HG02798 (cell line): ENCODE data around the gene KIF18A.
A peak's percentile ranks its signal among the peaks of the same experiment; 100 is the strongest.

Source experiments
- ATAC-seq: cut with Tn5 transposase; IDR thresholded peaks from one replicate; pipeline ENCODE4 v1.9.1; 2021; ENCODE audit warnings: mild to moderate bottlenecking; ENCODE audit not compliant: unreplicated experiment, poor library complexity

The KIF18A gene

DNA sequence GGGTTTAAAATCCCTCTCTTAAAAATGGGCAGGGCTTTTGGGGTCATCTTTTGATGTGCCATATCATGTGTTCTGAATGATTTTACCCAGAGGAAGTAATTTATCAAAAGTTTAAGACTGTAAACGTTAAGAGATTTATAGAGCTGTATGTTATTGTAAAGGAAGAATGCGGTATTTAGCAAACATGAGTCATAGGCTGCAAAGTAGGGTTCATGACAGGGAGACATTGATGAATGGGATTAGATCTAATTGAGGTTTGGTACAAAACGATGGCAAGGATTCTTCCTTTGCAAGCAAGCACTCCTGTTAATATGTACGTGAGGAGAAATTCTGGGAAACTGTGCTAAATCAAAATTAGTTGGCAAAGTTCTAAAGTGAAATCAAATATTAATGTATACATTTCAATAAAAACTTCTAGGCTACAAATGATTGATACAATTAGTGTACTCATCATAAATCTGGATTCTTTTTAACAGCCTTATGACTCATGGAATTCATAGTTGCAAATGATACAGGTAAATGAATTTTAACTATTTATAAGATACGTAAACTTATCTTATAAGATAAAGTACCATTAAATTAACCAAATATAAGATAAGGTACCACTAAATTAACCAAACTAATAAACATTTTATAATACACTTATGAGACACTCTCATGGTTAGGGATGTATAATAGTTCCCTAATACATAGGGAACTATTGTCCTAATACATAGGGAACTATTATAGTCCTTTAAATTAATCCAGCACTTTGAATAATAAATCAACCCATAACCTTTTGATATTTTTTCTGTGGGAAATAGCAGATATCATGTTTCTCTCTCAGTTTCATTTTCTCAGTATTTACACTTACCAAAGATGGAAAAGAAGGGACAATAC lies 58.4 kb downstream of the KIF18A start:
- ATAC-seq: no peak

DNA sequence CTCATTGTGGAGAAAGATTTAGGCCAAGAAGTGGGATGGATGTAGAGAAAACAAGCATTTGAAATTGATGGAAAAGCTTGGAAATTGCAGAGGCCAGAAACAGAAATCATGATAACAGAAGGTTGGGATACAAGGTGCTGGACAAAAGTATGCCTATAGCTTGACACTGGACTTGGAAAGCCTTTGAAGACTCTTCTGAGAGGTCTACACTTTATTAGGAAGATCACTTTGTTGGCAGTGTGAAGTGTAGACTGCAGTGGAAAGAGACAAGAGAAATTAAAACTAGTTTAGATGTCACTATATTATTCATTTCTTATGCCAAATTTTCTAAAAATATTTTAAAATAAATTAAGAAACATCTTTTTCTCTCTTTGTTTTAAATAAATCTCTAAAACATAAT lies 59.1 kb downstream of the KIF18A start:
- no peak for ATAC-seq

GRCh38 chr11:28043930-28044709 lies 63.8 kb downstream of the KIF18A start:
- no peak for ATAC-seq

DNA sequence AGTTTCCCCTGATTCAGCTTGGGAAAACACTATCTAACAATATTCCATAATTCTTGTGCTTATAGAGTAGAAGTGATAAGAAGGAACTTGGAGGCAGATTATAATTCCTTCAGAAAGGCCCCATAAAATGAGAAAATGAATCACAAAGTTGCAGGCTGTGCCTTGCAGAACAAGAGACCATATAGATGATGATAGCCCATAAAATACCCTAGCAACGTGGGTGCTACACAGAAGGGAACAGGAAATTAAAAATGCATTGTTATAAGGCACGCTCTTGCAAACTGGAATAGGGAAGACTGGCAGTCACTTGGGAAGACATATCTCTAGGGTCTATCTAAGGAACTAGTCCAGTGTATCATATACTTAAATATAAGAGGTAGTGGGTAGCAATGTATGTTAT lies 67.6 kb downstream of the KIF18A start:
- ATAC-seq: no peak

GRCh38 chr11:28038775-28039174 lies 69.2 kb downstream of the KIF18A start:
- no peak for ATAC-seq

DNA sequence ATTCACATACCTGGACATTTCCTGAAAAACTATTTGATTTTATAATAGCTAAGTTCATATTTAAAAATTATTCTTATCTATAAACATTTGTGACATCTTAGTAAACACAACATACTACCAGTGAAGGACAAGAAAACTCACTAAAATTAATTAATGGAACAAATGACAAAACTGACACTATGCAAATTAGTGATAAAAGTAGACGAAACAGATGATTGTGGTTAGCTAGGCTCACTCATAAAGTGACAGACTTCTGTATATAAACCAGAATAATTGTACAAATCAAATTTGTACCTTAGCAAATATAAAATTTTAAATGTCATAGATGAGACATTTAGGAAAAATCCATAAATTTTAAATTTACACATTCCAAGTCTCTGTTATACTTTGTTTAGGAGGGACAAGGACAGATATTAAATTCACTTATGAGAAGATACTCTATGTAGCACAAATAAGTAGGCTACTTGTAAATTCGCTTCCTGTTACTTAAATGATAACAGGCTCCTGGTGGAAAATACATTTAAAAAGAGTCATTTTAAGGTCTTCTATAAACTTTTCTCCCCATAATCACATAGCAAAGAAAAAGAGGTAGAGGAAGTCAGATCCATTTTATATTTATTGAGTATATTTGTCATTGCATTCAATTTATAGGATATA lies 81.2 kb downstream of the KIF18A start:
- ATAC-seq: peak; percentile 64

GRCh38 chr11:28017816-28018215 lies 90.1 kb downstream of the KIF18A start:
- ATAC-seq: no peak

DNA sequence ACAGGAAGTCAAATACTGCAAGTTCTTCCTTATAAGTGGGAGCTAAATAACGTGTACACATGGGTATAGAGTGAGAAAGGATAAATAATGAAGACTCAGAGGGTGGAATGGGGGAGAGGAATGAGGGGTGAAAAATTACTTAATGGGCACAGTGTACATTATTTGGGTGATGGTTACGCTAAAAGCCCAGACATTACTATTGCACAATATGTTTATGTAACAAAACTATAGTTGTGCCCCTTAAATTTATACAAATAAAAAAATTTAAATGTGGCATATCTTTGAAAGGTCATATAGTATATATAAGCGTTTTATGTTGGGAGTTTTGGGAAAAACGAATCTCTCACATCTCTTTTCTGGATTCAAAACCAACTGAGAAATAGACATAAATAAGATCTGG lies 96.1 kb downstream of the KIF18A start:
- ATAC-seq: no peak

GRCh38 chr11:28009996-28010395 lies 98.0 kb downstream of the KIF18A start:
- ATAC-seq: no peak

DNA sequence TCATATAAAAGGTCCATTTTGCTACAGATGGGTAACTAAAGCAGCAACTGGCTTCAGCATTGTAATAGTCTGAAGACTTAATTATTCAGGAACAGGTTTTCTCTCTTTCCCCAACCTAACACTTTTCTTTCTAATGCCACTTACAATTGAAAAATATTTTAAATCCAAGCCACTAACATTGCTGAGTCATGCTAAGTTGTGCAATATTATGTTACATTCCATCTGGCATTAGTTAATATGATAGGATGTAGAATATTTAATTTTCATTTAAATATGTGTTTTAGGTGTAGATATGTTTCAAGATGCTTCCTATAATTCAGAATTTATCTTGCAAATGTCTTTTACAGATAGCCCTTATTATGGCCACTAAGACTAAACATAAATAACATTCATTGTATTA lies 98.6 kb downstream of the KIF18A start:
- no peak for ATAC-seq

DNA sequence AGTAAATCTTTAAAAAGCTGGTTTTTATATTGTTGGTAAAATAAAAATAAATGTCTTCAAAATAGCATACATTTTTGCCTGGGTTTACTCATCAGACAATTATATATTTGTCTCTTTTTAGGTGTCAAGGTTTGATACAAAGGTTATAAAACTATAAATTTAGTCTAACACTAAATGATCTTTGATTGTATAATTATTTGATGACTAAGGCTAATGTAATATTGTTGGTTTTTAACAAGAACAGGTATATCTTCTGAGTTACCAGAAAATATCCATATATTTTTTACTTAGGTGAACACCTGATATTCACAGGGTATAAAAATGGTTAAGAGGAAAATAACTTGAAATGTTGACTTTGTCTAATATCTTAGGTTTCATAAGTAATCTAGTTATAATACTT lies 104.3 kb downstream of the KIF18A start:
- no peak for ATAC-seq

DNA sequence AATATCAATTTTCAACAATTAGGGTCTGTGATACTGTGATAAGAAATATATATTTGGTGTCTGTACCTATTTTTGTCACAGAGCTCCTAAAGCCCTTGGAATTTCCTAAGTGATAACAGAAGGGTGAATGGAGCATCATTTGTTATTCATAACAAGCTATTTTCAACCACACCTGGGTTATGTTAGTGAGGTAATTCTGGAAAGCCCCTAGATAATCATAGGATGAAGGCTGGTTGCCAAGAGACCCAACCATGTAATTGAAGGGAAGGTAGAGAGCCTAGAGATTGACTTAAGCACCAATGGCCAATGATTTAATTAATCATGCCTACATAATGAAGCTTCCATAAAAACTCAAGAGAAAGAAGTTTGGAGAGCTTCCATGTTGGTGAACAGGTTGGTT lies 109.4 kb downstream of the KIF18A start:
- no peak for ATAC-seq

GRCh38 chr11:27997344-27997743 lies 110.6 kb downstream of the KIF18A start:
- ATAC-seq: no peak

DNA sequence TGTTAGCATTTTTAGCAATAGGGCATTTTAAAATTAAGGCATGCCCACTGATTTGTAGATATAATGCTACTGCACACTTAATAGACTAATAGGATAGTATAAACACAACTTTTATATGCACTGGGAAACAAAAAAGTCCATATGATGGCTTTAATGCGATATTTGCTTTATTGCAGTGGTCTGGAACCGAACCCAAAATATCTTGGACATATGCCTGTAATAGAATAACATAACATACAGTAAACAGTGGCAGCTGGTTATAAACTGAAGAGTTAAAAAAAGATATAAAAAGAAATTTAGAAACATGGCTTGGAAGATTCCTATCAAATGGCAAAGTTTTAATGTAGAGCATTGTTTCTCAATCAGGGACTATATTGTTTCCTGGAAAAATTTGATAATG lies 111.9 kb downstream of the KIF18A start:
- no peak for ATAC-seq

DNA sequence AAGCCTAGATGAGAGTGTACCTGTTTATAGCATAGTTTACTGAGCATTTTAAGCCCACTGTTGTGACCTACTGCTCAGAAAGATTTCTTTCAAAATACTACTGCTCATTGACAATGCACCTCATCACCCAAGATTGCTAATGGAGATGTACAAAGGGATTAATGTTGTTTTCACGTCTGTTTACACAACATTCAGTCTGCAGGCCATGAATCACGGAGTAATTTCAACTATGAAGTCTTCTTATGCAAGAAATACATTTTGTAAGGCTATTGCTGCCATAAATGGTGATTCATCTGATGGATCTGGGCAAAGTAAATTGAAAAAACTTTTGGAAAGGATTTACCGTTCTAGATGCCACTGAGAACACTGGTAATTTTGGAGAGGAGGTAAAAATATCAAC lies 112.9 kb downstream of the KIF18A start:
- no peak for ATAC-seq

GRCh38 chr11:27991736-27992135 lies 116.2 kb downstream of the KIF18A start:
- ATAC-seq: no peak

DNA sequence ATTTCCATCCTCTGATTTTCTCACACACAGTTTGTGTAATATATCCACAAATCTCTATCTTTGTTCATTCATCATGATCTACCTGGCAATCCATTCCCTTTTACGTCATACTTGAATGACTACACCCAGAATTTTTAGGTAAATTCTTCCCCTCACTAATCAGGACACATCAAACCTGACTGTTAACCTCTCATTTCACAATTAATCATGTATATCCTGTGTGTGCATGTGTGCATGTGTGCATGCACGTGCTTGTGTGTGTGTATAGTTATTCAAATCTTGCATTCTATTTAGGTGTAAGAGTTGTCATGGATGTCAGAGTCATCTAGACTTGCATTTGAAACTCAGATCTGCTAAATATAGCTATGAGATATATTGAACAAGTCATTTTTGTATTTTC lies 130.4 kb downstream of the KIF18A start:
- ATAC-seq: no peak

GRCh38 chr11:27977031-27977430 lies 130.9 kb downstream of the KIF18A start:
- no peak for ATAC-seq

DNA sequence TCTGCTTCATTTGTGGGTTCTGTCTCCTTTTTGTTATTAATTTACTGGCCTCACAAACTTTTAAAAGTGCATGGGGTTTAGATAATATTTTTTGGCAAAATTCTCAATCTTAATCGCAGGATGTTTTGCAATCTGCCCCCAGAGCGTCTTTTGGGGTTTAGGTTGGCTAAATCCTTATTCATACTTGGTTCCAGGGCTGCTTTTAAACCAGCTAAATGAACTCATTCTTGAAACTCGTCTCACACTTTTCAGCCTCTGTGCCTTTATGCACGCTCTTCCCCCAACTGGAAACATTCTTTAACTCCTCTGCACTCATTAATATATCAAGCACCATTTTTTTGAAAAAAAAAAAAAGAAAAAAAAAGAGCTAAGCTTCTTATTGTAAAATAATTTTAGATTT lies 131.7 kb downstream of the KIF18A start:
- ATAC-seq: no peak

- no peak for ATAC-seq
Observed at GRCh38 chr11:27973851-27974536, 134.0 kb downstream of the KIF18A start.
